ENCODE results near the gene TTC13. TPM values are rescaled to one million over a fixed set of nuclear protein-coding genes. Genes with fewer than 3 reads are reported as not detected.

Gene TTC13
- total RNA-seq, 4 donors from 2014 or later = 14.4 to 28.5 (median 26.1) TPM

- TF ChIP-seq POLR2A (IDR thresholded peaks at IDR 0.05) = no peak
- no peak for TF ChIP-seq CTCF (IDR thresholded peaks at IDR 0.05)
- peaks cover 0 to 6% of the 10 kb centered on the region in 2 donors for H3K36me3 ChIP-seq
- no peak overlapping the region for H3K4me3 ChIP-seq (replicated peaks in 1 of 3)
- DNase-seq = no peak
- peaks cover 4 to 17% of the 10 kb centered on the region in 2 donors for H3K4me1 ChIP-seq
- H3K27me3 ChIP-seq = no peaks in the 10 kb centered on the region
- H3K27ac ChIP-seq = no peak overlapping the region
- 88 to 95% methylated on average over 2 of the region's 2 CpGs for WGBS, 2 donors
- no peaks in the 10 kb centered on the region for H3K9me3 ChIP-seq
- intact Hi-C loops (cut with DNase I) = no loop called here
These were observed 72.4 kb downstream of the TTC13 start for GRCh38 chr1:230906226-230906625.

- Histone ChIP-seq H3K27ac (no peak overlapping the region), H3K27me3 (no peaks in the 10 kb centered on the region), H3K4me1 (peaks cover 6 to 22% of the 10 kb centered on the region in 2 donors), H3K36me3 (peaks cover 0 to 6% of the 10 kb centered on the region in 2 donors), H3K9me3 (no peaks in the 10 kb centered on the region), H3K4me3 (replicated peaks in 1 of 3) (no peak overlapping the region)
- intact Hi-C loops (cut with DNase I) = no loop called here
- TF ChIP-seq CTCF (IDR thresholded peaks at IDR 0.05) (no peak), POLR2A (IDR thresholded peaks at IDR 0.05) (no peak)
- DNase-seq = no peak
- WGBS, 2 donors = 73 to 87% methylated on average over 5 of the region's 5 CpGs
These were observed 72.9 kb downstream of the TTC13 start for GRCh38 chr1:230905733-230906132.

- Histone ChIP-seq H3K27ac (no peak overlapping the region), H3K36me3 (no peaks in the 10 kb centered on the region), H3K9me3 (no peaks in the 10 kb centered on the region), H3K27me3 (no peaks in the 10 kb centered on the region), H3K4me3 (replicated peaks in 1 of 3) (no peak overlapping the region), H3K4me1 (peaks cover 6 to 20% of the 10 kb centered on the region in 2 donors)
- DNase-seq = no peak
- no peak for TF ChIP-seq CTCF (IDR thresholded peaks at IDR 0.05)
- TF ChIP-seq POLR2A (IDR thresholded peaks at IDR 0.05) = no peak
- intact Hi-C loops (cut with DNase I) = no loop called here
- 88 to 93% methylated on average over 22 of the region's 22 CpGs for WGBS, 2 donors
These were observed 76.2 kb downstream of the TTC13 start for GRCh38 chr1:230902349-230902923.

- DNase-seq = peak; percentile 70 to 71
- Histone ChIP-seq H3K36me3 (no peaks in the 10 kb centered on the region), H3K4me1 (peaks cover 6 to 20% of the 10 kb centered on the region in 2 donors), H3K9me3 (no peaks in the 10 kb centered on the region), H3K27me3 (no peaks in the 10 kb centered on the region), H3K27ac (peak overlapping the region in 2 of 3 donors; percentile 31 to 41), H3K4me3 (replicated peaks in 1 of 3) (no peak overlapping the region)
- TF ChIP-seq CTCF (IDR thresholded peaks at IDR 0.05) (no peak), POLR2A (IDR thresholded peaks at IDR 0.05) (no peak)
- 37 to 38% methylated on average over 6 of the region's 6 CpGs for WGBS, 2 donors
- intact Hi-C loops (cut with DNase I) = no loop called here
These were observed 77.0 kb downstream of the TTC13 start for GRCh38 chr1:230901671-230902070.

GRCh38 chr1:230900984-230901383 is 77.7 kb downstream of the TTC13 start:
- peak; percentile 43 to 56 for DNase-seq
- intact Hi-C loops (cut with DNase I) = no loop called here
- Histone ChIP-seq H3K27me3 (no peaks in the 10 kb centered on the region), H3K36me3 (no peaks in the 10 kb centered on the region), H3K27ac (peak overlapping the region in 2 of 3 donors; percentile 41 to 52), H3K4me1 (peaks cover 6 to 17% of the 10 kb centered on the region in 2 donors), H3K4me3 (replicated peaks in 1 of 3) (no peak overlapping the region), H3K9me3 (no peaks in the 10 kb centered on the region)
- TF ChIP-seq CTCF (IDR thresholded peaks at IDR 0.05) (no peak), POLR2A (IDR thresholded peaks at IDR 0.05) (no peak)
- 69 to 72% methylated on average over 6 of the region's 6 CpGs for WGBS, 2 donors

Measured in thyroid gland (tissue), 4 donors.